Neural progenitor cell (in vitro differentiated cells): ENCODE results near the gene FYN. TPM values are rescaled to one million over a fixed set of nuclear protein-coding genes. Genes with fewer than 3 reads are reported as not detected.

Experiments
- DNase-seq: peaks from one replicate; pipeline ENCODE4 v3.0.0-alpha.2; 2016; ENCODE audit warnings: low spot score
- H2AFZ ChIP-seq: fragments of 200-600 bp; sonication (generic); replicated peaks from 2 replicates; pipeline ENCODE4 v1.6.1; 2016; ENCODE audit warnings: antibody characterized with exemption
- H3F3A ChIP-seq: fragments of 200-600 bp; sonication (generic); 2 replicates; pipeline ENCODE4 v1.6.1; 2016; ENCODE audit warnings: antibody characterized with exemption, low read depth
- H3K27ac ChIP-seq: fragments of 200-600 bp; sonication (generic); 2 replicates; pipeline ENCODE4 v1.5.1; 2016; ENCODE audit warnings: mild to moderate bottlenecking
- H3K27me3 ChIP-seq: fragments of 200-600 bp; sonication (generic); 2 replicates; pipeline ENCODE4 v1.6.1; 2016; ENCODE audit warnings: mild to moderate bottlenecking, moderate library complexity
- H3K36me3 ChIP-seq: fragments of 200-600 bp; sonication (generic); 2 replicates; pipeline ENCODE4 v1.5.1; 2016
- H3K4me1 ChIP-seq: fragments of 200-600 bp; sonication (generic); 2 replicates; pipeline ENCODE4 v1.6.1; 2016; ENCODE audit warnings: mixed run types
- H3K4me2 ChIP-seq: fragments of 200-600 bp; sonication (generic); 2 replicates; pipeline ENCODE4 v1.6.1; 2016
- H3K4me3 ChIP-seq: fragments of 200-600 bp; sonication (generic); 2 replicates; pipeline ENCODE4 v1.5.1; 2016
- H3K79me2 ChIP-seq: fragments of 200-600 bp; sonication (generic); 2 replicates; pipeline ENCODE4 v1.6.1; 2016; ENCODE audit warnings: low read depth
- H3K9ac ChIP-seq: fragments of 200-600 bp; sonication (generic); 2 replicates; pipeline ENCODE4 v1.6.1; 2016
- H3K9me3 ChIP-seq: fragments of 200-600 bp; sonication (generic); 2 replicates; pipeline ENCODE4 v1.5.1; 2016; ENCODE audit warnings: low read depth
- H4K20me1 ChIP-seq: fragments of 200-600 bp; sonication (generic); 2 replicates; pipeline ENCODE4 v1.6.1; 2016; ENCODE audit warnings: low read depth
- H3K27ac Mint-ChIP-seq: 3 replicates; pipeline ENCODE4 v1.8.0; 2021; ENCODE audit warnings: mixed read lengths
- H3K27me3 Mint-ChIP-seq: 2 replicates; pipeline ENCODE4 v1.8.0; 2022; ENCODE audit warnings: low read depth, mild to moderate bottlenecking, inconsistent platforms, moderate library complexity, mixed read lengths; ENCODE audit not compliant: insufficient read depth
- H3K36me3 Mint-ChIP-seq: 3 replicates; pipeline ENCODE4 v1.8.0; 2021; ENCODE audit warnings: mixed read lengths
- H3K4me1 Mint-ChIP-seq: 3 replicates; pipeline ENCODE4 v1.8.0; 2021; ENCODE audit warnings: mixed read lengths
- H3K4me3 Mint-ChIP-seq: 3 replicates; pipeline ENCODE4 v1.8.0; 2021; ENCODE audit warnings: mild to moderate bottlenecking, moderate library complexity, mixed read lengths
- H3K9me3 Mint-ChIP-seq: 3 replicates; pipeline ENCODE4 v1.8.0; 2020; ENCODE audit warnings: mixed read lengths
- CTCF ChIP-seq: fragments of 200-600 bp; sonication (generic); IDR thresholded peaks from 2 replicates; pipeline ENCODE4 v1.5.1; 2017; ENCODE audit warnings: antibody characterized with exemption, mild to moderate bottlenecking
- EZH2 ChIP-seq: fragments of 200-600 bp; sonication (generic); IDR thresholded peaks from 2 replicates; pipeline ENCODE4 v1.6.1; 2017; ENCODE audit warnings: antibody characterized with exemption, mild to moderate bottlenecking, moderate library complexity
- EZH2phosphoT487 ChIP-seq: fragments of 200-600 bp; sonication (generic); IDR thresholded peaks from 2 replicates; pipeline ENCODE4 v1.6.1; 2017; ENCODE audit warnings: antibody characterized with exemption
- total RNA-seq: library from RNA; depleted of rRNA; stranded (reverse); fragments of >200 nt; gene quantifications from 2 replicates; pipeline ENCODE4 v1.2.3, GENCODE V29; 2015; ENCODE audit warnings: low replicate concordance

The FYN gene
- total RNA-seq, 1 donor from 2014 or later = 167 TPM

GRCh38 chr6:111717621-111718020 lies 155.6 kb downstream of the FYN start:
- no peak overlapping the region for H3K27ac Mint-ChIP-seq
- Histone ChIP-seq H3K4me2 (no peak overlapping the region), H3K36me3 (no peaks in the 10 kb centered on the region), H3F3A (no peaks in the 10 kb centered on the region), H3K4me3 (no peak overlapping the region), H2AFZ (no peak overlapping the region), H3K9me3 (no peaks in the 10 kb centered on the region), H3K27me3 (no peaks in the 10 kb centered on the region), H3K27ac (no peak overlapping the region), H3K4me1 (peaks cover 14% of the 10 kb centered on the region), H4K20me1 (no peaks in the 10 kb centered on the region), H3K79me2 (peaks cover 13% of the 10 kb centered on the region), H3K9ac (no peak overlapping the region)
- H3K4me1 Mint-ChIP-seq = peaks cover 15% of the 10 kb centered on the region
- no peak overlapping the region for H3K4me3 Mint-ChIP-seq
- TF ChIP-seq CTCF = no peak
- TF ChIP-seq EZH2 = no peak
- no peak for TF ChIP-seq EZH2phosphoT487
- peaks cover 55% of the 10 kb centered on the region for H3K36me3 Mint-ChIP-seq
- H3K27me3 Mint-ChIP-seq = peaks cover 8% of the 10 kb centered on the region
- H3K9me3 Mint-ChIP-seq = peaks cover 3% of the 10 kb centered on the region
- no peak for DNase-seq

- no peak overlapping the region for H3K4me2 ChIP-seq
- H3K9me3 ChIP-seq = no peaks in the 10 kb centered on the region
- Mint-ChIP-seq H3K9me3 (no peaks in the 10 kb centered on the region), H3K4me3 (no peak overlapping the region), H3K4me1 (peaks cover 28% of the 10 kb centered on the region), H3K27me3 (peaks cover 11% of the 10 kb centered on the region), H3K27ac (no peak overlapping the region), H3K36me3 (peaks cover 49% of the 10 kb centered on the region)
- H3K27ac ChIP-seq = no peak overlapping the region
- peaks cover 11% of the 10 kb centered on the region for H3K79me2 ChIP-seq
- no peak overlapping the region for H3K4me3 ChIP-seq
- no peak overlapping the region for H3K9ac ChIP-seq
- peaks cover 21% of the 10 kb centered on the region for H3K4me1 ChIP-seq
- no peak for DNase-seq
- no peak overlapping the region for H2AFZ ChIP-seq
- H3K27me3 ChIP-seq = no peaks in the 10 kb centered on the region
- H3K36me3 ChIP-seq = no peaks in the 10 kb centered on the region
- no peak for TF ChIP-seq CTCF
- TF ChIP-seq EZH2phosphoT487 = no peak
- no peak for TF ChIP-seq EZH2
- H3F3A ChIP-seq = peaks cover 2% of the 10 kb centered on the region
- H4K20me1 ChIP-seq = no peaks in the 10 kb centered on the region
Observed at GRCh38 chr6:111716325-111716724, 156.9 kb downstream of the FYN start.

- H3F3A ChIP-seq = peaks cover 8% of the 10 kb centered on the region
- no peak overlapping the region for H3K9ac ChIP-seq
- peaks cover 35% of the 10 kb centered on the region for H3K4me1 Mint-ChIP-seq
- peaks cover 2% of the 10 kb centered on the region for H3K79me2 ChIP-seq
- H3K4me2 ChIP-seq = no peak overlapping the region
- no peaks in the 10 kb centered on the region for H3K9me3 Mint-ChIP-seq
- H3K27ac Mint-ChIP-seq = no peak overlapping the region
- H3K4me1 ChIP-seq = peaks cover 22% of the 10 kb centered on the region
- no peak overlapping the region for H3K4me3 ChIP-seq
- no peak overlapping the region for H2AFZ ChIP-seq
- no peaks in the 10 kb centered on the region for H3K36me3 ChIP-seq
- DNase-seq = no peak
- no peak for TF ChIP-seq EZH2phosphoT487
- no peak for TF ChIP-seq EZH2
- no peak for TF ChIP-seq CTCF
- H3K27ac ChIP-seq = no peak overlapping the region
- H3K36me3 Mint-ChIP-seq = peaks cover 43% of the 10 kb centered on the region
- no peaks in the 10 kb centered on the region for H4K20me1 ChIP-seq
- no peak overlapping the region for H3K4me3 Mint-ChIP-seq
- no peaks in the 10 kb centered on the region for H3K27me3 ChIP-seq
- no peaks in the 10 kb centered on the region for H3K9me3 ChIP-seq
- peaks cover 11% of the 10 kb centered on the region for H3K27me3 Mint-ChIP-seq
Observed at GRCh38 chr6:111715321-111715720, 157.9 kb downstream of the FYN start.
